ENCODE data around the gene TCF7L1.
A peak's percentile ranks its signal among the peaks of the same experiment; 100 is the strongest.
"Not testable (repeated sequence)": the region's sequence is repeated elsewhere in the genome, so short reads cannot be mapped to it uniquely, and the experiment has no call there.

The TCF7L1 gene

DNA sequence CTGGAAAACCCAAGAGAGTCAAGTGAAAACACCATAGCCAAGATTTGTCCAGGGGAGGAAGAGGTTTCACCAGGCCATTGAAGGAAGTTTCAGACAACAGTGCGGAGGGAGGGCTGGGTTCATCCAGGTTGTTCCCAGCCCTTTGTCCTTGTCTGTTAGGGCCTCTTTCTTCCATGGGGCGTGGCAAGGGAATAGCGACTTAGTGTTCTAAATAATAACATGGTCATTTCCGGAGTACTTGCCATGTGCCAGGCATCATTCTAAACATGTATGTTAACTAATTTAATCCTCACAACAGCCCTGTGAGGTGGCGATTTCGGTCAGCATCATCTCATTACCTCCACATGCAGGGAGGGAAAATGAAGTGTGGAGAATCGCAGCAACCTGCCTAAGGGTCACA, 77.3 kb downstream of the TCF7L1 start:
- Histone ChIP-seq H3K4me1 (ENCODE audit: control insufficient read depth, insufficient read depth, low read length) (peaks cover 31% of the 10 kb centered on the region), H3K9ac (ENCODE audit: low read depth, low read length) (no peak overlapping the region), H3K9me3 (ENCODE audit: control insufficient read depth, insufficient read depth, low read length) (no peaks in the 10 kb centered on the region), H3K27ac (ENCODE audit: low read depth, low read length) (no peak overlapping the region), H3K36me3 (ENCODE audit: control insufficient read depth, insufficient read depth, low read length) (peaks cover 6% of the 10 kb centered on the region; the same call in 1 of the 2 replicates), H3K4me3 (ENCODE audit: low read depth, low read length) (no peak overlapping the region), H3K27me3 (ENCODE audit: control insufficient read depth, insufficient read depth, low read length) (no peaks in the 10 kb centered on the region)

DNA sequence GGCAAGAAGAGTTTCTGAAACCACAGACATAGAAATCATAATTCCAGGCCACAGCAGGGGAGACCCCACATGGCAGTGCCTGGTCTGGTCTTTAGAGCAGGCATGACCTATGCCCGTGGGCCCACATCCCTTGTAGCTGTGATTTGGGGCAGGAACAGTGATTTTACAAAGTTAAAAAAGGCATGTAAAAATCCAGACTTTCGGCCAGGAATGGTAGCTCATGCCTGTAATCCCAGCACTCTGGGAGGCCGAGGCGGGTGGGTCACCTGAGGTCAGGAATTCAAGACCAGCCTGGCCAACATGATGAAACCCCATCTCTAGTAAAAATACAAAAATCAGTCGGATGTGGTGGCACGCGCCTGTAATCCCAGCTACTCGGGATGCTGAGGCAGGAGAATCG, 78.4 kb downstream of the TCF7L1 start:
- not testable (repeated sequence) for H3K9ac ChIP-seq (ENCODE audit: low read depth, low read length); H3K27me3 ChIP-seq (ENCODE audit: control insufficient read depth, insufficient read depth, low read length); H3K4me3 ChIP-seq (ENCODE audit: low read depth, low read length); H3K36me3 ChIP-seq (ENCODE audit: control insufficient read depth, insufficient read depth, low read length); H3K9me3 ChIP-seq (ENCODE audit: control insufficient read depth, insufficient read depth, low read length); H3K27ac ChIP-seq (ENCODE audit: low read depth, low read length)
- peaks cover 41% of the 10 kb centered on the region for H3K4me1 ChIP-seq (ENCODE audit: control insufficient read depth, insufficient read depth, low read length)

DNA sequence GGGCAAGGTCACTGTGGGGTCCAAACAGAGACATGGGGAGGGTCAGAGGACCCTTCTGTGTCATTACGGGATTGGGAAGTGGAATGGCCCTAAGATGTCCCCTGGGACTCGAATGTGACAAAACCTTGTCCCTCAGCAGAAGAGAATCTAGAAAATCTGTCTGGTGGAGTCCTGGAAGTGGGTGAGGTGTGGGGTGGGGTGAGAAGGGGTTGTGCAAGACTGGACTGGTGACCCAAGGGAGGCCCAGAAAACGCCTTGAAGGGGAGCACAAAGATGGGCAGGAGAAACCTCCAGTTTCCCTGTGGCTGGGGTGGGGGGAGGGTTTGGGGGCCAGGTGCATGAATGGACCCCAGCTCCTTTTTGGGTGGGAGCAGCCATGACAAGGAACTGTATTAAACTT, 79.6 kb downstream of the TCF7L1 start:
- no peaks in the 10 kb centered on the region for H3K27me3 ChIP-seq (ENCODE audit: control insufficient read depth, insufficient read depth, low read length)
- no peak overlapping the region for H3K4me3 ChIP-seq (ENCODE audit: low read depth, low read length)
- H3K9me3 ChIP-seq (ENCODE audit: control insufficient read depth, insufficient read depth, low read length), result no peaks in the 10 kb centered on the region
- H3K9ac ChIP-seq (ENCODE audit: low read depth, low read length), result no peak overlapping the region
- H3K36me3 ChIP-seq (ENCODE audit: control insufficient read depth, insufficient read depth, low read length), result peaks cover 15% of the 10 kb centered on the region
- peaks cover 46% of the 10 kb centered on the region for H3K4me1 ChIP-seq (ENCODE audit: control insufficient read depth, insufficient read depth, low read length)
- no peak overlapping the region for H3K27ac ChIP-seq (ENCODE audit: low read depth, low read length)

DNA sequence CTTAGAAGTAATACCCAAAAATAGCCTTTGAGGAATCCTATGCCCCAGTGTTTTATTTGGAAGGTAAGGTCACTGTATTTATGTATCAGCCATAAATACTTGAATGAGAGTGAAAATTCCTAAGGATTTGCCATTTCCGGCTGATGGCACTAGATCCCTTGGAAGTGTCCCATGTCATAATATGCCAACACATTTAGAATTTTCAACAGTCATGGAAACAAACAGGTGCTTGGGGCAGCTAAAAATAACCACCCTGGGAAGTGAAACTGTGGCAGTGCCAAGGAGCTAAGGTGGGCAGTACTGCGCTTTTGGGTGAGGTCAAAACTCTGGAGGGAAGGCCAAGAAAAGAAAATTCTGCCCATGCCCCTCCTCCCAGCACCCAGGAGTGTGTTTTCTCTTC, 80.2 kb downstream of the TCF7L1 start:
- Histone ChIP-seq H3K9ac (ENCODE audit: low read depth, low read length) (no peak overlapping the region), H3K4me3 (ENCODE audit: low read depth, low read length) (no peak overlapping the region), H3K36me3 (ENCODE audit: control insufficient read depth, insufficient read depth, low read length) (peaks cover 15% of the 10 kb centered on the region), H3K27me3 (ENCODE audit: control insufficient read depth, insufficient read depth, low read length) (no peaks in the 10 kb centered on the region), H3K27ac (ENCODE audit: low read depth, low read length) (no peak overlapping the region), H3K9me3 (ENCODE audit: control insufficient read depth, insufficient read depth, low read length) (no peaks in the 10 kb centered on the region), H3K4me1 (ENCODE audit: control insufficient read depth, insufficient read depth, low read length) (peaks cover 46% of the 10 kb centered on the region)

DNA sequence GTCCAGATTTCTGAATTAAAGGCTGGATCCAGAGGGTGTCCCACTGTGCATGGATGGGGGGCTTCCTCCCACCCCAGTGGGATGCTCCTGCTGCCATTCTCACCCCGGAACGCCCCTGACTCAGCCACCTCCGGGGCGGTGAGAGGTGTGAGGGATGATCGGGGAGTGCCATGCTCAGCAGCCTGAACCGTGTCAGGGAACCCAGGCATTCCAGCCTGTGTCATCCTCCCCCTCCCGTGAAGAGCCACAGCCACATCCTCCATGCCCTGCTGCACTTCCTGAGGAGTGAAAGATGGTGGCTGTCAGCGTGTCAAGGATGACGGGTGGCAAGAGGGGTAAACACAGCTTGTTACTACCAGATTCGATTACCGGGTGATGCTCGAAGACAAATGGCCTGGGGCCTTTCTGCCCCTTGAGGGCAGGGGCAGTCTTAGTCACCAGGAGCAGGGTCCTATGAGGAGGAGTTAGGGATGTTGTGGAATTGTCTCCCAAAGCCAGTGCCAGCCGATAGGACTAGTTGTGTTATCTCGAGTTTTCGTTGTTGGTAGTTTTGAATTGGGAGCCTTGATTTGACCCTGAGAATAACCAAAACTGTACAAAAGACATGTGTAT, 80.8 kb downstream of the TCF7L1 start:
- H3K27me3 ChIP-seq (ENCODE audit: control insufficient read depth, insufficient read depth, low read length), result no peaks in the 10 kb centered on the region
- no peak overlapping the region for H3K9ac ChIP-seq (ENCODE audit: low read depth, low read length)
- no peak overlapping the region for H3K4me3 ChIP-seq (ENCODE audit: low read depth, low read length)
- peaks cover 15% of the 10 kb centered on the region for H3K36me3 ChIP-seq (ENCODE audit: control insufficient read depth, insufficient read depth, low read length)
- H3K4me1 ChIP-seq (ENCODE audit: control insufficient read depth, insufficient read depth, low read length), result peaks cover 46% of the 10 kb centered on the region
- H3K27ac ChIP-seq (ENCODE audit: low read depth, low read length), result peak overlapping the region; percentile 34
- no peaks in the 10 kb centered on the region for H3K9me3 ChIP-seq (ENCODE audit: control insufficient read depth, insufficient read depth, low read length)

DNA sequence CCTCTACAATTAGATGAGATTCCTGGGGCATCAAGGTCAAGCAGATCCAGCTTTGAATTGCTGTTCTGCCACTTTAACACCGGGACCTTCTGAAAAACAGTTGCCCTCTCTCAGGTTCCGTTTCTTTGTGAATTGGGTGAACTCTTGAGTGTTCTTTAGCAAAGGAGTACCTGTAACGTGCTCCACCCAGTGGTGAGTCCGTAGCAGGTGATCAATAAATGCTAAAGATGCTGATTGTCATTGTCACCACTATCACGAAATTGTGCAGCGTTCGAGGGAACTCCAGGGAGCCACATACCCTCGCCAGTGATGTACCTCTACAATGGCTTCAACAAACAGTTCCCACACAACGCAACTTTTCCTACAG, 81.9 kb downstream of the TCF7L1 start:
- Histone ChIP-seq H3K27me3 (ENCODE audit: control insufficient read depth, insufficient read depth, low read length) (no peaks in the 10 kb centered on the region), H3K4me1 (ENCODE audit: control insufficient read depth, insufficient read depth, low read length) (peaks cover 43% of the 10 kb centered on the region), H3K36me3 (ENCODE audit: control insufficient read depth, insufficient read depth, low read length) (peaks cover 15% of the 10 kb centered on the region), H3K27ac (ENCODE audit: low read depth, low read length) (peak overlapping the region; percentile 82), H3K9me3 (ENCODE audit: control insufficient read depth, insufficient read depth, low read length) (no peaks in the 10 kb centered on the region), H3K4me3 (ENCODE audit: low read depth, low read length) (peak overlapping the region; percentile 18), H3K9ac (ENCODE audit: low read depth, low read length) (no peak overlapping the region)

DNA sequence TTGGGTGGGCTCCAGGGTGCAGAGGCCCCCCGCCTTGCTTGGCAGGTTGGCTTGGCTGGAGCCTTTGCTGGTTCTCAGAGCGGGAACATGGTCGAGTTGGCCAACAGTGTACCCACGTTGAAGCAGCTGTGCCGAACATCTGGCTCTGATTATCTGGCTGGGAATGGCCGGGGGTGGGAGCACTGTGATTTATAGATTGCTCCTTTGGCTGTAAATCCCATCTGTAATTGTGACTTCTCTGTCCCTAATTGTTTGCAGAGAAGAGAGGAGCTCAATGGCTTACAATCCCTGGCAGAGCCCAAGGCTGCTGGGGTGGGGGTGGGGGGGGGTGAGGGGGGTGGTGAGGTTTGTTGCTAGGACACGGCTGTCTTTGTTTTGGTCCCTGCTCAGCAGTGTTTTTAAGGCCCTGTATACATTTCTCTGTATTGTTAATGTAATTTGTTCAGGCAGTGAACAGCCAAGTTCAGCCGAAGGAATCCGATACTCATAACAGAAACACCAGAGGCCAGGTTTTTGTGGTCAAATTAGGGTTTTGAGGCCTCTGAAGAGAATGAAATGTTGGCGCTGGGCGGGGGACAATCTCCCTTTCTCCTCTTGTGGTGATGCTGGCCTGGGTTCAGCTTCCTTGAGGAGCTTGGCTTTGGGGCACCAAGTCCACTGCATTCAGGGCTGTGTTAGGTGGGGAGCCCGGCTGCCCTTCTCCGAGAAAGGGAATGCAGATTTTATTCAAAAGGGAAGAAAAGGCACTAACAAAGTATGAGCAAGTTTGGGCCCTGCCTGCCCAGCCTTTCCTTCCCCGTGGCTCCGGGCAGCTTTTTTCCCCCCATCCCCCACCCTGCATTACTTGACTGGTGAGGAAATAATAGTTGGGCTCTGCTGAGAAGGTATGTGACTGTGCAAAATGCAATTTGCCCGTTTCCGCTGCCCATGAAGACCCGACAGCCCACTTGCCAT, 82.5 kb downstream of the TCF7L1 start:
- Histone ChIP-seq H3K9me3 (ENCODE audit: control insufficient read depth, insufficient read depth, low read length) (no peaks in the 10 kb centered on the region), H3K27ac (ENCODE audit: low read depth, low read length) (peak overlapping the region; percentile 84), H3K4me1 (ENCODE audit: control insufficient read depth, insufficient read depth, low read length) (peaks cover 47% of the 10 kb centered on the region), H3K27me3 (ENCODE audit: control insufficient read depth, insufficient read depth, low read length) (no peaks in the 10 kb centered on the region), H3K4me3 (ENCODE audit: low read depth, low read length) (peak overlapping the region; percentile 18), H3K9ac (ENCODE audit: low read depth, low read length) (no peak overlapping the region), H3K36me3 (ENCODE audit: control insufficient read depth, insufficient read depth, low read length) (peaks cover 15% of the 10 kb centered on the region)

DNA sequence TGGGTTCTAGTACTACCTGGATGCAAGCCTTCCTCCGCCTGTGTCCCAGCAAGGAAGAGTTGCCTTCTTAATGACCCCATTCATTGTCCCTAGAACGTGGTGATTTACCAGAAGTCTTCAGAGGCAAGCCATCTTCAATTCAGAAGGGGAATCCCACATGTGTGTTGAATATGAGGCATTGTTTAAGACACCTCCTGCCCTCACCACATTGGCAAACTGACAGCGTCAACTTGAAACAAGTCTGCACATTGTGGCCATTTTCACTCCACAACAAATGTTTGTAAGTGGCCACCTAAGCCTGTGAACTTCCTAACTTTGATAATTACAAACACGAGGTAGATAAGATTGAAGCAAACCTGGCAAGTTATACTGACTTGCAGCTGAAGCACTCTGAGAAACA, 83.7 kb downstream of the TCF7L1 start:
- Histone ChIP-seq H3K27ac (ENCODE audit: low read depth, low read length) (peak overlapping the region; percentile 84), H3K36me3 (ENCODE audit: control insufficient read depth, insufficient read depth, low read length) (peaks cover 9% of the 10 kb centered on the region), H3K9ac (ENCODE audit: low read depth, low read length) (peak overlapping the region; percentile 15; the same call in 1 of the 2 replicates), H3K4me3 (ENCODE audit: low read depth, low read length) (no peak overlapping the region), H3K27me3 (ENCODE audit: control insufficient read depth, insufficient read depth, low read length) (no peaks in the 10 kb centered on the region), H3K9me3 (ENCODE audit: control insufficient read depth, insufficient read depth, low read length) (no peaks in the 10 kb centered on the region), H3K4me1 (ENCODE audit: control insufficient read depth, insufficient read depth, low read length) (peaks cover 51% of the 10 kb centered on the region)

DNA sequence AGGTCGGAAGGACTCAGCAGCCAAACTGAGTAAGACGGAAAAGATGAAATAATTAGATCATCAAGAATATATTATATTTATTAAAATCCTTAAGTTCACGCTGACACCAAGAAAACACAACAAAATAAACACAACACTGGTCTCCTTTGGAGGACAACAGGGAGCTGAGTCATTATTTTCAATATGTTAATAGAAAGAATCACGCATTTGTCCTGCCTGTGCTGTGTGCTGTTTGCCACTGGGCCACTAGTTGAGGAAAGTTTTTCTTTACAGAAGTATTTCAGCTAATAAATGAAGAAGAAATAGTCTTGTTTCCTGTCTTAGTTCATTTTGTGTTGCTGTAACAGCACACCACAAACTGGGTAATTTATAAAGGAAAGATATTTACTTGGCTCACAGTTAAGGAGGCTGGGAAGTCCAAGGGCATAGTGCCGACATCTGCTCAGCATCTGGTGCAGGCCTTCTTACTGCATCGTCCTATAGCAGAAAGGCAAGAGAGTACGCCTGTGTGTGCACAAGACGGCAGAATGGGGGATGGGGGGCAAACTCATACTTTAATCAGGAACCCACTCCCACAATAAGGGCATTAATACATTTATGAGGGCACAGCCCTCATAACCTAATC, 88.0 kb downstream of the TCF7L1 start:
- Histone ChIP-seq H3K27me3 (ENCODE audit: control insufficient read depth, insufficient read depth, low read length) (no peaks in the 10 kb centered on the region), H3K9ac (ENCODE audit: low read depth, low read length) (no peak overlapping the region), H3K36me3 (ENCODE audit: control insufficient read depth, insufficient read depth, low read length) (peaks cover 9% of the 10 kb centered on the region), H3K4me1 (ENCODE audit: control insufficient read depth, insufficient read depth, low read length) (peaks cover 19% of the 10 kb centered on the region), H3K4me3 (ENCODE audit: low read depth, low read length) (no peak overlapping the region), H3K27ac (ENCODE audit: low read depth, low read length) (no peak overlapping the region), H3K9me3 (ENCODE audit: control insufficient read depth, insufficient read depth, low read length) (no peaks in the 10 kb centered on the region)

DNA sequence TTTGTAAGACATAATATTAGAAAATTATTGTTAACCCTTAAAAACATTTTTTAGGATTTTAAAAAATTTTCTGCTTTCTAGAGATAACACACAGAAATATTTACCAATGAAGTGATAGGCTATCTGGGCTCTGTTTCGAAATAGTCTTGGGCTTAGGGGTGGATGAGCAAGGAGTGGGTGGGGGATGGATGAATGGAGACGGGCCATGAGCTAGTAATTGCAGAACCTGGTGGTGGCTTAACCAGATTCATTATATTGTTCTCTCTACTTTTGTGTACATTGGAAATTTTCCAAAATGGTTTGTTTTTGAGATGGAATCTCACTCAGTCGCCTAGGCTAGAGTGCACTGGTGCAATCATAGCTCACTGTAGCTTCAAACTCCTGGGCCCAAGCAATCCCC, 89.6 kb downstream of the TCF7L1 start:
- H3K4me1 ChIP-seq (ENCODE audit: control insufficient read depth, insufficient read depth, low read length), result peaks cover 19% of the 10 kb centered on the region
- H3K27me3 ChIP-seq (ENCODE audit: control insufficient read depth, insufficient read depth, low read length), result no peaks in the 10 kb centered on the region
- H3K9ac ChIP-seq (ENCODE audit: low read depth, low read length), result no peak overlapping the region
- no peak overlapping the region for H3K27ac ChIP-seq (ENCODE audit: low read depth, low read length)
- H3K9me3 ChIP-seq (ENCODE audit: control insufficient read depth, insufficient read depth, low read length), result no peaks in the 10 kb centered on the region
- H3K36me3 ChIP-seq (ENCODE audit: control insufficient read depth, insufficient read depth, low read length), result no peaks in the 10 kb centered on the region
- H3K4me3 ChIP-seq (ENCODE audit: low read depth, low read length), result no peak overlapping the region

DNA sequence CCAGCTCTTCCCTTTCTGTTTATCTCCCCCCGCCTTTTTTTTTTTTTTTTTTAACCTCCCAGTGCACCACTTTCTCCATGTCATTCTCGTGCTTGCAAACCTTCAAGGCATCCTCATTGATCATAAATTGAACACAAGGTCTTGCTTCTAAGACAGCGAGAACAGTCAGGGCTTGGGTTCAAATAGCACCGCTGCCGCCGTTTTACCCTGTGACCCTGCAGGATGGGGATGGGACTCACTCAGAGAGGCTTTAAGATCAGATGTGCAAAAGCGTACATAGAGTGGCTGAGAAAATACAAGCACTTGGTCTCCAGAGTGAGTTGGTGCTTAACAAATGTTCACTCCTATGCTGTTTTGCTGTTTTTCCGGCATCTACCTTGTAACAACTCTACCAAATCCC, 93.6 kb downstream of the TCF7L1 start:
- Histone ChIP-seq H3K4me1 (ENCODE audit: control insufficient read depth, insufficient read depth, low read length) (peaks cover 32% of the 10 kb centered on the region), H3K9ac (ENCODE audit: low read depth, low read length) (no peak overlapping the region), H3K27ac (ENCODE audit: low read depth, low read length) (no peak overlapping the region), H3K27me3 (ENCODE audit: control insufficient read depth, insufficient read depth, low read length) (no peaks in the 10 kb centered on the region), H3K9me3 (ENCODE audit: control insufficient read depth, insufficient read depth, low read length) (no peaks in the 10 kb centered on the region), H3K36me3 (ENCODE audit: control insufficient read depth, insufficient read depth, low read length) (no peaks in the 10 kb centered on the region), H3K4me3 (ENCODE audit: low read depth, low read length) (no peak overlapping the region)

Data from HUES48 (cell line).